WTC11 (cell line): ENCODE results near the gene SNRPE. TPM values are rescaled to one million over a fixed set of nuclear protein-coding genes. Genes with fewer than 3 reads are reported as not detected.

ENCODE experiments used
- ATAC-seq: fragments of 200-7000 bp; cut with Tn5 transposase; 2 replicates; pipeline ENCODE4 v1.10.0; 2021; ENCODE audit warnings: mild to moderate bottlenecking, moderate library complexity
- CTCF ChIA-PET: fragments of 300-600 bp; sonication (Branson Sonifier 250); formaldehyde crosslinking; loops from one replicate; lab custom pipeline; 2021; ENCODE audit warnings: antibody characterized with exemption; lab: Charles Lee
- POLR2A ChIA-PET: fragments of 350-600 bp; sonication (Branson Sonifier 250); formaldehyde crosslinking; loops from one replicate; lab custom pipeline; 2021; ENCODE audit warnings: antibody characterized with exemption; lab: Charles Lee
- DNase-seq: peaks from one replicate; pipeline ENCODE4 v3.0.0; 2021; ENCODE audit warnings: low spot score
- H3K27ac Mint-ChIP-seq: 2 replicates; pipeline ENCODE4 v1.8.0; 2021; ENCODE audit warnings: mixed read lengths
- H3K27me3 Mint-ChIP-seq: 2 replicates; pipeline ENCODE4 v1.8.0; 2021; ENCODE audit warnings: low read depth, mild to moderate bottlenecking, moderate library complexity, mixed read lengths
- H3K36me3 Mint-ChIP-seq: 2 replicates; pipeline ENCODE4 v1.8.0; 2021; ENCODE audit warnings: mixed read lengths
- H3K4me1 Mint-ChIP-seq: 2 replicates; pipeline ENCODE4 v1.8.0; 2022; ENCODE audit warnings: mixed read lengths
- H3K4me3 Mint-ChIP-seq: 2 replicates; pipeline ENCODE4 v1.8.0; 2021; ENCODE audit warnings: mild to moderate bottlenecking, moderate library complexity, mixed read lengths
- H3K9me3 Mint-ChIP-seq: 2 replicates; pipeline ENCODE4 v1.8.0; 2021; ENCODE audit warnings: mixed read lengths
- CREM ChIP-seq: sonication (generic); formaldehyde crosslinking; IDR thresholded peaks from 2 replicates; pipeline ENCODE4 v1.8.1; 2022; ENCODE audit warnings: mild to moderate bottlenecking, missing genetic modification reagents, moderate library complexity
- GABPB1 ChIP-seq: sonication (generic); formaldehyde crosslinking; IDR thresholded peaks from 2 replicates; pipeline ENCODE4 v1.8.1; 2023; ENCODE audit warnings: mild to moderate bottlenecking, missing genetic modification reagents
- JUN ChIP-seq: sonication (generic); formaldehyde crosslinking; IDR thresholded peaks from 2 replicates; pipeline ENCODE4 v1.8.0; 2023; ENCODE audit warnings: mild to moderate bottlenecking, missing genetic modification reagents
- NFE2L1 ChIP-seq: sonication (generic); formaldehyde crosslinking; IDR thresholded peaks from 2 replicates; pipeline ENCODE4 v1.8.1; 2023; ENCODE audit warnings: missing genetic modification reagents
- OVOL2 ChIP-seq: fragments of 250-450 bp; sonication (Bioruptor Pico); IDR thresholded peaks from 2 replicates; pipeline ENCODE4 v1.9.0; 2021; ENCODE audit warnings: mild to moderate bottlenecking, borderline replicate concordance
- PRRX2 ChIP-seq: fragments of 250-450 bp; sonication (Bioruptor Pico); IDR thresholded peaks from 2 replicates; pipeline ENCODE4 v1.8.0; 2021; ENCODE audit warnings: mild to moderate bottlenecking
- RORB ChIP-seq: fragments of 250-450 bp; sonication (Bioruptor Pico); IDR thresholded peaks from 2 replicates; pipeline ENCODE4 v1.9.0; 2021; ENCODE audit warnings: mild to moderate bottlenecking
- SMAD4 ChIP-seq: sonication (generic); formaldehyde crosslinking; IDR thresholded peaks from 2 replicates; pipeline ENCODE4 v1.8.0; 2022; ENCODE audit warnings: mild to moderate bottlenecking, missing genetic modification reagents
- ZNF121 ChIP-seq: sonication (generic); formaldehyde crosslinking; IDR thresholded peaks from 2 replicates; pipeline ENCODE4 v1.8.0; 2023; ENCODE audit warnings: missing genetic modification reagents
- ZNF138 ChIP-seq: sonication (generic); formaldehyde crosslinking; conservative IDR thresholded peaks from 2 replicates; pipeline ENCODE4 v1.8.1; 2022; ENCODE audit warnings: mild to moderate bottlenecking, moderate library complexity, missing genetic modification reagents
- ZNF232 ChIP-seq: sonication (generic); formaldehyde crosslinking; IDR thresholded peaks from 2 replicates; pipeline ENCODE4 v1.8.0; 2022; ENCODE audit warnings: mild to moderate bottlenecking, missing genetic modification reagents
- ZNF317 ChIP-seq: sonication (generic); formaldehyde crosslinking; IDR thresholded peaks from 2 replicates; pipeline ENCODE4 v1.8.1; 2023; ENCODE audit warnings: low read depth, mild to moderate bottlenecking, moderate library complexity, missing genetic modification reagents, borderline replicate concordance
- ZNF416 ChIP-seq: fragments of 250-450 bp; sonication (Bioruptor Pico); IDR thresholded peaks from 2 replicates; pipeline ENCODE4 v1.9.0; 2021; ENCODE audit warnings: mild to moderate bottlenecking, inconsistent platforms
- ZNF423 ChIP-seq: fragments of 250-450 bp; sonication (Bioruptor Pico); IDR thresholded peaks from 2 replicates; pipeline ENCODE4 v2.1.2; 2022; ENCODE audit warnings: mild to moderate bottlenecking, moderate library complexity
- total RNA-seq: library from RNA; stranded (reverse); gene quantifications from 3 replicates; pipeline ENCODE4 v1.2.3, GENCODE V29; 2021
- TF ChIP-seq, protein P1 (sequence below): fragments of 250-450 bp; sonication (Bioruptor Pico); IDR thresholded peaks from 2 replicates; pipeline ENCODE4 v2.1.2; 2022; ENCODE audit warnings: mild to moderate bottlenecking, moderate library complexity
- TF ChIP-seq, protein P2 (sequence below): fragments of 250-450 bp; sonication (Bioruptor Pico); IDR thresholded peaks from 2 replicates; pipeline ENCODE4 v1.9.0; 2021; ENCODE audit warnings: mild to moderate bottlenecking
- TF ChIP-seq, protein P3 (sequence below): fragments of 250-450 bp; sonication (Bioruptor Pico); IDR thresholded peaks from 2 replicates; pipeline ENCODE4 v1.8.0; 2021; ENCODE audit warnings: mild to moderate bottlenecking
- TF ChIP-seq, protein P4 (sequence below): sonication (generic); formaldehyde crosslinking; IDR thresholded peaks from 2 replicates; pipeline ENCODE4 v1.8.1; 2023; ENCODE audit warnings: mild to moderate bottlenecking, missing genetic modification reagents
- TF ChIP-seq, protein P5 (sequence below): sonication (generic); formaldehyde crosslinking; IDR thresholded peaks from 2 replicates; pipeline ENCODE4 v1.8.0; 2022; ENCODE audit warnings: mild to moderate bottlenecking, missing genetic modification reagents

Gene SNRPE
- total RNA-seq, 1 experiment from 2014 or later: 260 TPM

DNA sequence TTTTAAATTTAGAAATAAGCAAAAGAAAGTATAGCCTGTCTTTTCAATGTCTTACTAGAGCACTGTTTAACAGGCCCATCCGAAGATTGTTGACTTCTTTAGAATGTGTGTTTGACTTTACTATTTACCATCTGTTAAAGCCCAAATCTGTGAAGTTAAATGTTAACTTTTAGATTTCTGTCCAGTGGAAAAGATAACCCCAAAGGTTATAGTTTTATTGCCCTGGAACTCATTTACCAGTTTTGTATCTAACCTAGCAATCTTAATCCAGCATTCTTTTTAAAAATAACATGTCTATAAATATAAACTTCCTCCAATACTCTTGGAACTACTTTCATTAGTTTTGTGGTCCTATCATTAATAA is 37.9 kb downstream of the SNRPE start:
- Mint-ChIP-seq H3K4me1 (no peaks in the 10 kb centered on the region), H3K27me3 (peaks cover 3% of the 10 kb centered on the region), H3K27ac (no peak overlapping the region), H3K4me3 (no peak overlapping the region), H3K36me3 (peaks cover 18% of the 10 kb centered on the region), H3K9me3 (peaks cover 36% of the 10 kb centered on the region)
- POLR2A ChIA-PET: no interaction called here
- CTCF ChIA-PET: no interaction called here
- ATAC-seq: no peak
- DNase-seq: no peak
- TF ChIP-seq PRRX2 (CRISPR knock-in tag): no peak
- TF ChIP-seq, protein P1, sequence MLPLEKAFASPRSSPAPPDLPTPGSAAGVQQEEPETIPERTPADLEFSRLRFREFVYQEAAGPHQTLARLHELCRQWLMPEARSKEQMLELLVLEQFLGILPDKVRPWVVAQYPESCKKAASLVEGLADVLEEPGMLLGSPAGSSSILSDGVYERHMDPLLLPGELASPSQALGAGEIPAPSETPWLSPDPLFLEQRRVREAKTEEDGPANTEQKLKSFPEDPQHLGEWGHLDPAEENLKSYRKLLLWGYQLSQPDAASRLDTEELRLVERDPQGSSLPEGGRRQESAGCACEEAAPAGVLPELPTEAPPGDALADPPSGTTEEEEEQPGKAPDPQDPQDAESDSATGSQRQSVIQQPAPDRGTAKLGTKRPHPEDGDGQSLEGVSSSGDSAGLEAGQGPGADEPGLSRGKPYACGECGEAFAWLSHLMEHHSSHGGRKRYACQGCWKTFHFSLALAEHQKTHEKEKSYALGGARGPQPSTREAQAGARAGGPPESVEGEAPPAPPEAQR (CRISPR knock-in tag): no peak
- TF ChIP-seq SMAD4 (CRISPR knock-in tag): no peak
- no peak for TF ChIP-seq ZNF121 (CRISPR knock-in tag)
- TF ChIP-seq, protein P2, sequence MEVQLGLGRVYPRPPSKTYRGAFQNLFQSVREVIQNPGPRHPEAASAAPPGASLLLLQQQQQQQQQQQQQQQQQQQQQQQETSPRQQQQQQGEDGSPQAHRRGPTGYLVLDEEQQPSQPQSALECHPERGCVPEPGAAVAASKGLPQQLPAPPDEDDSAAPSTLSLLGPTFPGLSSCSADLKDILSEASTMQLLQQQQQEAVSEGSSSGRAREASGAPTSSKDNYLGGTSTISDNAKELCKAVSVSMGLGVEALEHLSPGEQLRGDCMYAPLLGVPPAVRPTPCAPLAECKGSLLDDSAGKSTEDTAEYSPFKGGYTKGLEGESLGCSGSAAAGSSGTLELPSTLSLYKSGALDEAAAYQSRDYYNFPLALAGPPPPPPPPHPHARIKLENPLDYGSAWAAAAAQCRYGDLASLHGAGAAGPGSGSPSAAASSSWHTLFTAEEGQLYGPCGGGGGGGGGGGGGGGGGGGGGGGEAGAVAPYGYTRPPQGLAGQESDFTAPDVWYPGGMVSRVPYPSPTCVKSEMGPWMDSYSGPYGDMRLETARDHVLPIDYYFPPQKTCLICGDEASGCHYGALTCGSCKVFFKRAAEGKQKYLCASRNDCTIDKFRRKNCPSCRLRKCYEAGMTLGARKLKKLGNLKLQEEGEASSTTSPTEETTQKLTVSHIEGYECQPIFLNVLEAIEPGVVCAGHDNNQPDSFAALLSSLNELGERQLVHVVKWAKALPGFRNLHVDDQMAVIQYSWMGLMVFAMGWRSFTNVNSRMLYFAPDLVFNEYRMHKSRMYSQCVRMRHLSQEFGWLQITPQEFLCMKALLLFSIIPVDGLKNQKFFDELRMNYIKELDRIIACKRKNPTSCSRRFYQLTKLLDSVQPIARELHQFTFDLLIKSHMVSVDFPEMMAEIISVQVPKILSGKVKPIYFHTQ (CRISPR knock-in tag): no peak
- TF ChIP-seq ZNF416 (CRISPR knock-in tag): no peak
- TF ChIP-seq ZNF138: no peak
- no peak for TF ChIP-seq ZNF317 (CRISPR knock-in tag)
- TF ChIP-seq, protein P3, sequence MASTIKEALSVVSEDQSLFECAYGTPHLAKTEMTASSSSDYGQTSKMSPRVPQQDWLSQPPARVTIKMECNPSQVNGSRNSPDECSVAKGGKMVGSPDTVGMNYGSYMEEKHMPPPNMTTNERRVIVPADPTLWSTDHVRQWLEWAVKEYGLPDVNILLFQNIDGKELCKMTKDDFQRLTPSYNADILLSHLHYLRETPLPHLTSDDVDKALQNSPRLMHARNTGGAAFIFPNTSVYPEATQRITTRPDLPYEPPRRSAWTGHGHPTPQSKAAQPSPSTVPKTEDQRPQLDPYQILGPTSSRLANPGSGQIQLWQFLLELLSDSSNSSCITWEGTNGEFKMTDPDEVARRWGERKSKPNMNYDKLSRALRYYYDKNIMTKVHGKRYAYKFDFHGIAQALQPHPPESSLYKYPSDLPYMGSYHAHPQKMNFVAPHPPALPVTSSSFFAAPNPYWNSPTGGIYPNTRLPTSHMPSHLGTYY: no peak
- no peak for TF ChIP-seq NFE2L1
- no peak for TF ChIP-seq CREM (CRISPR knock-in tag)
- no peak for TF ChIP-seq RORB (CRISPR knock-in tag)
- no peak for TF ChIP-seq ZNF232 (CRISPR knock-in tag)
- no peak for TF ChIP-seq GABPB1 (CRISPR knock-in tag)
- no peak for TF ChIP-seq ZNF423 (CRISPR knock-in tag)
- TF ChIP-seq JUN (CRISPR knock-in tag): no peak
- TF ChIP-seq, protein P4, sequence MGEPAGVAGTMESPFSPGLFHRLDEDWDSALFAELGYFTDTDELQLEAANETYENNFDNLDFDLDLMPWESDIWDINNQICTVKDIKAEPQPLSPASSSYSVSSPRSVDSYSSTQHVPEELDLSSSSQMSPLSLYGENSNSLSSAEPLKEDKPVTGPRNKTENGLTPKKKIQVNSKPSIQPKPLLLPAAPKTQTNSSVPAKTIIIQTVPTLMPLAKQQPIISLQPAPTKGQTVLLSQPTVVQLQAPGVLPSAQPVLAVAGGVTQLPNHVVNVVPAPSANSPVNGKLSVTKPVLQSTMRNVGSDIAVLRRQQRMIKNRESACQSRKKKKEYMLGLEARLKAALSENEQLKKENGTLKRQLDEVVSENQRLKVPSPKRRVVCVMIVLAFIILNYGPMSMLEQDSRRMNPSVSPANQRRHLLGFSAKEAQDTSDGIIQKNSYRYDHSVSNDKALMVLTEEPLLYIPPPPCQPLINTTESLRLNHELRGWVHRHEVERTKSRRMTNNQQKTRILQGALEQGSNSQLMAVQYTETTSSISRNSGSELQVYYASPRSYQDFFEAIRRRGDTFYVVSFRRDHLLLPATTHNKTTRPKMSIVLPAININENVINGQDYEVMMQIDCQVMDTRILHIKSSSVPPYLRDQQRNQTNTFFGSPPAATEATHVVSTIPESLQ (CRISPR knock-in tag): no peak
- no peak for TF ChIP-seq OVOL2 (CRISPR knock-in tag)
- TF ChIP-seq, protein P5, sequence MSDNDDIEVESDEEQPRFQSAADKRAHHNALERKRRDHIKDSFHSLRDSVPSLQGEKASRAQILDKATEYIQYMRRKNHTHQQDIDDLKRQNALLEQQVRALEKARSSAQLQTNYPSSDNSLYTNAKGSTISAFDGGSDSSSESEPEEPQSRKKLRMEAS (CRISPR knock-in tag): no peak
